A673 (cell line): ENCODE measurements around the gene NEK8.

Source experiments
- CTCF ChIP-seq: fragments of 300-800, 200-600 bp; sonication (generic); conservative IDR thresholded peaks from 2 replicates; pipeline ENCODE4 v1.5.1; 2017; ENCODE audit warnings: low read depth, mild to moderate bottlenecking, antibody characterized with exemption, low read length, moderate library complexity, mixed read lengths
- EZH2 ChIP-seq: fragments of 200-600 bp; sonication (generic); IDR thresholded peaks from 2 replicates; pipeline ENCODE4 v1.6.1; 2017; ENCODE audit warnings: borderline replicate concordance, low read depth, mild to moderate bottlenecking, mixed read lengths, antibody characterized with exemption, low read length; ENCODE audit not compliant: poor library complexity, severe bottlenecking

GRCh38 chr17:28750178-28751047 lies 21.8 kb downstream of the NEK8 start:
- TF ChIP-seq CTCF (peak; percentile 99), EZH2 (no peak)
